HG03521 (cell line): ENCODE data around the gene AFAP1.

Experiments
- ATAC-seq: cut with Tn5 transposase; IDR thresholded peaks from one replicate; pipeline ENCODE4 v1.9.1; 2021; ENCODE audit warnings: mild to moderate bottlenecking, moderate library complexity; ENCODE audit not compliant: unreplicated experiment

Gene AFAP1

GRCh38 chr4:7746351-7747061 is 193.2 kb downstream of the AFAP1 start:
- ATAC-seq, result no peak

DNA sequence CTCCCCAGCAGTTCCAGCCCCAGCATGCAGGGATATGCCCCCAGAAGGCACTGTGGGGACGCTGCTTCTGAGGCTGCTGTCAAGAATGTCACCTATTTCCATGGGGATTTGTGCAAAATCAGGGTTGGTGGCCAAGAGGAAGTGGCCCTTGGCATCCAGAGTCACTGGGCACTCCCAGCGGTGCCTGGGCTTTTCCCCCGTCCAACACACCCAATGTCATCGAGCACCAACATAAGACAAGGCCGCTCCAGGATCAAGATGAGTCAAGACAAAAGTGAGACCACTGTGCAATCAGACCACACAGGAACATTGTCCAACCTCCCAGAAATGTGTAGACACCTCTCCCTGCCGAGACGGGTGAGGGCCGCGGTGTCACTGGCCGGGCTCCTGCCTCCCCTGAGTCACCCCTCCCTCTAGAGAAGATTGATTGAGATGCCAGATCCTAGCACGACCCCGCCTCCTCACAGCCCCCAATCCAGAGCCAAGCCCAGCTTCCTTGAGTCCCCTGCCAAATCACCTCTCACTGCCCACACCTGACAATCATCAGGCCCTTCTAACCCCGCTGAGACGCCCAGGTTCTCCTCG is 194.3 kb downstream of the AFAP1 start:
- no peak for ATAC-seq

GRCh38 chr4:7744142-7744804 is 195.4 kb downstream of the AFAP1 start:
- ATAC-seq, result no peak

DNA sequence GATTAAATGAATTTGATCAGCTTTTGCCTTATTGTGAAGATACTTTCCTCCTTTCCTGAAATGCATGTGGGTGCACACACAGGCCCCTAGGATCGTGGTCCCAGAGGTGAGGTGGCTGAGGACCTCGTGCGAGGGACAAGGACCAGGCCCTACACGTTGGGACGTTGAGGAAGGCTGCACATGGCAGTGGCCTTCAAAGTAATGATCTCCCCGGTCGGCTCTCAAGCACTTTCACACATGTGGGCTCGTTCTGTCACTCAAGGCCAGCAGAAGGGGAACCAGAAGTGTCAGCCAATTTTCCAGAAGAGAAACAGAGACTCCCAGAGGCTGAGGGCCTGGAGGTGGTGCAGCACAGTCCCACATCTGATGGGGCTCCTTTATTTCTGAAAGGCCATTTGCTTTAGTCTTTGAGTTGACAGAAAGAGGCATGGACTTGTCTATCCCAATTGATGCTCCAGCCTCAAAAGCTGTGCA is 196.8 kb downstream of the AFAP1 start:
- ATAC-seq, result no peak

DNA sequence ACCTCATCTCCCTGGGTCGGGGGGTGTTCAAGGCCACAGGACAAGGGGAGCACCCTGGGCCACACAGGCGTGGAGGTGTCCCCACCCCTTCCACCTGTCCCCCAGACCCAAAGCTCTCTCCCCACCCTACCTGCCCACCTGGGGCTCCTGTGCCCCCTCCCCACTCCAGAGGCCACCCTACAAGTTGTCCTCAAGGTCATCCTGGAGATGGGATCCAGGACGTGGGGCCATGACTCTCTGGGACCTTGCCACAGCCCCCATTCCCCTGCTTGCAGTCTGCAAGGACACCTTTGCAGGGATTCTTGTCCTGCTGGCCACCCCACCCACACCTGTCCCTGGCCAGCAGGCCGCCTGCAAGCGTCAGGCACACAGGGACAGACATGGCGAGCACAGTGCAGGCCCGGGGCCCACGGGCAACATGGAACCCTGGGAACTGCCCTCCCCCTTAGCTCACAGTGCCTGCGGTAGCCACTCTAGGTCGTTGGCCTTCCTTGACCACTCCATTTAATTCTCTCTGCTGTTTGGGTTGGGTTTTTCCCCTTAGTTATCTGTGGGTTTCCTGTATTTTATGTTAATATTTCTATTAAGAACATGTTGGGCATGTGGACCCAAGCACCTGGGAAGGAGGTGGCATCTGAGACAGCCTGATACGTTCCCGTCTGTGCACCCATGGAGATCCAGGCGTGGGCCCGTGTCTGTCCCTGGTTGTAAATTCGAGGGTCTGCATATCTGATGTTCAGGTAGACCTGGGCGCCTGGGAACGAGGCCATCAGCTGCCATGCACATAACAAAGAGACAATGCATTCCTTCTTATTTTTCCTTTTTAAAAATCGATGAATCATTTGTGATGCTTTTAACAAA is 197.5 kb downstream of the AFAP1 start:
- ATAC-seq, result no peak

GRCh38 chr4:7740866-7741525 is 198.7 kb downstream of the AFAP1 start:
- ATAC-seq, result no peak

- no peak for ATAC-seq
Measured at GRCh38 chr4:7739918-7740865, 199.5 kb downstream of the AFAP1 start.

- no peak for ATAC-seq
Measured at GRCh38 chr4:7739077-7739917, 200.4 kb downstream of the AFAP1 start.

DNA sequence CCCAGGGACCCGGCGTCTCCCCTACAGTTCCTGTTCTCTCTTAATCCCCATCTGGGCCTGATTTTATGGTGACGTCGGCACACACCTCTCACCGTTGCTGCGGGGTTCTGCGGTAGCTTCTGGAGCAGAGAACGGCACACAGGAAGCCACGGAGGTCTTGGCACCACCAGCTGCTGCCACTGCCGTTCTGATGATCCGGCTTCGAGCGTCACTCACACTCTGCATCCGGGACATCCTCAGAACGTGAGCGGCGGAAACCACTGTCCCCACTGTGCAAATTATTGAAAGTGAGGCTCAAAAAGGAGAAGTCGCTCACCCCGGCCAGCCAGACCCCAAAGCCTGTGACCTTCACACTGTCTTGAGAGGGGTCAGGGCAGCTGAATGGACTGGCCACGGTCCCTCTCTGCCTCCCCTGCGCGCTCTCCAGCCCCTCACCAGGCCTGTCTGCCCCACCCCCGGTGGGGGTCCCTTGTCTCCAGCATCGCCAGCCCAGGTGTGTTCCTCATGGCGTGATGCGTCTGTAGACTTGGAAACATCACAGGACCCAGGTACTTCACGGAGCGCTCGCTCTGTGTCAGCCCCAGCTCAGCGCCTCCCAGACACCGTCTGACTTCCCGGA is 201.1 kb downstream of the AFAP1 start:
- ATAC-seq, result no peak

DNA sequence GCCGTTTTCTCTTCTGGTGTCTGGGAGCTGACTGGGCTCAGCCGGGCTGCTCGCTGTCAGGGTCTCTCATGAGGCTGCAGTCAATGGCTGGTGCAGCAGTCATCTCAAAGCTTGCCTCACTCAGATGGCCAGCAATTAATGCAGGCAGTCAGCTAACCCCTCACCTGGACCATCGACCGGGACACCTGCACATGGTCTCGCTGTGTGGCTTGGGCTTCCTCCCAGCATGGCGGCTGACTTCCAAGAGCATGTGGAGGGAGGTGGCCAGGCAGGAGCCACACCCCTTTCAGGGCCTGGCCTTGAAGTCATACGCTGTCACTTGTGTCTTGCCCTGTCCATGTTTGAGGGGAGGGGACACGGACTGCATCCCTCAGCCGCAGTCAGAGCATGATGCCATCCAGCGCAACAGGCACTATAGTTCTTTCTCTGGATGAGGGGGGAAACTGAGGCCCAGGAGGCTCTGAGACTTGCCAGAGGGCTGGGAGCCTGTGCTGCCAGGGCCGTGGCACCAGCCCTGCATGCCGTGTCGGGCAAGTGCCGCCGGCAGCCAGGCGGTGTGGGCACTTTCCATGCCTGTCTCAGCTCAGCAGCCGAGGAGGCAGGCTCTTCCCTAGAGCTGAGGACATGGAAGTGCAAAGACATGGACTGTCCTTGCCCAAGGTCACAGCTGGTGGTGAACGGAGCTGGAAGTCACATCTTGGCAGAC is 201.8 kb downstream of the AFAP1 start:
- ATAC-seq, result no peak

DNA sequence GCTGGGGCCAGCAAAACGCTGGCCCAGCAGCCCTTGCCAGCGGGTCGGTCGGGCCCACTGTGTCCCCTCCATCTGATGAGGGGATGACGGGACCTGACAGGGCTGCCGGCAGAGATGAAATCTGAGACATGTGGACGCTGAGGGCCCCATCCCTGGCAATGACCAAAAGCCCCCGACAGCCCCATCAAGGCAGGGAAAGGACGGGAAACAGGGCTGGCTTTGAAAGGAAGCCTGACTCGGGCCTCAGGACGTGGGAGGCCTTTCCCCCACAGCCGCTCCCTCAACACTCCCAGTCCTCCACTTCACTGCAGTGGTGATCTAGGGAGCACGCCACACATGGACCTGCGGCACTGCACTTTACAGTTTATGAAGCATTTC is 202.4 kb downstream of the AFAP1 start:
- ATAC-seq, result no peak

- ATAC-seq, result no peak
Measured at GRCh38 chr4:7736436-7737267, 203.0 kb downstream of the AFAP1 start.

DNA sequence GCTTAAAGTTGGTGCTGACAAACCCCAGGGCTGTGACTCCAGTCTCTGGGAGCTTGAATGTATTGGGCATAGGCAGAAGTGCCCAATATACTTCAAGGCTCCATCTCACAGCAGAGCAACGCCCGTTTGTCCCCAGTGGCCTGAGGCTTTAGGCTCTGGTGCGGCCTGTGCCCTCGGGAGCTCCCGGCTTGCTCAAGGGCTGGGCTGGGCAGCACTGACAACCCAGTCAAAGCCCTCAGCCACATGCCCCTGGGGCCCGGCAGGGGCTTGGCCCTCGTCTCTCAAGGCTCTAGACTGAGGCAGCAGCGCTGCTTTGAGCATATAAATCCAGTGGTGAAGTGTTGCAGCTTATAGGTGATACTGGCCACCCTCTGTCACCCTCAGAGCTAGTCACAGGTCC is 203.7 kb downstream of the AFAP1 start:
- no peak for ATAC-seq

DNA sequence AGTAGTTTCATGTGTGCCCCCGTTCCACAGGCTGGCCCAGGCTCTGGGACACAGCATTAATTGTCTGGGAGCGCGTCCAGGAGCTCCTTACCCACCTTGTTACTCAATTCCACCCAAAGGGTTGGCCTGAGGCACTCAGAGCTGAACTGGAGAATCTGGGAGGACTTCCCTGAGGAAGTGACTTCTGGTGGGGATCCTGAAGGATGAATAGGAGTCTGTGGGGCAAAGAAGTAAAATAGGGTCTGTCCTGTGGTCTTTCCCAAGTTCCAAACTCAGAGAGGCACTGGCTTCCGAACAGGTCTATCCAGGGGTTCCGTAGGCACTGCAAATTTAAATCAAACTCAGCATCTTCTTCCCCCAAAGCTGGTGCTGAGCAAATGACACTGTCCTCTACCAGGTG is 204.3 kb downstream of the AFAP1 start:
- no peak for ATAC-seq

- no peak for ATAC-seq
Measured at GRCh38 chr4:7734651-7735260, 204.9 kb downstream of the AFAP1 start.
